Nucleus accumbens (tissue), 56 donors: Measurements from ENCODE around the gene AFTPH.

Source experiments
- DNase-seq, 56 donors: peaks; one replicate each; lab custom pipeline; 2025; lab: John Stamatoyannopoulos, UW

AFTPH gene

GRCh38 chr2:64626963-64627760 is 103.0 kb downstream of the AFTPH start:
- peak in 48 of 56 donors; percentile 19 to 82 (median 56) for DNase-seq

DNA sequence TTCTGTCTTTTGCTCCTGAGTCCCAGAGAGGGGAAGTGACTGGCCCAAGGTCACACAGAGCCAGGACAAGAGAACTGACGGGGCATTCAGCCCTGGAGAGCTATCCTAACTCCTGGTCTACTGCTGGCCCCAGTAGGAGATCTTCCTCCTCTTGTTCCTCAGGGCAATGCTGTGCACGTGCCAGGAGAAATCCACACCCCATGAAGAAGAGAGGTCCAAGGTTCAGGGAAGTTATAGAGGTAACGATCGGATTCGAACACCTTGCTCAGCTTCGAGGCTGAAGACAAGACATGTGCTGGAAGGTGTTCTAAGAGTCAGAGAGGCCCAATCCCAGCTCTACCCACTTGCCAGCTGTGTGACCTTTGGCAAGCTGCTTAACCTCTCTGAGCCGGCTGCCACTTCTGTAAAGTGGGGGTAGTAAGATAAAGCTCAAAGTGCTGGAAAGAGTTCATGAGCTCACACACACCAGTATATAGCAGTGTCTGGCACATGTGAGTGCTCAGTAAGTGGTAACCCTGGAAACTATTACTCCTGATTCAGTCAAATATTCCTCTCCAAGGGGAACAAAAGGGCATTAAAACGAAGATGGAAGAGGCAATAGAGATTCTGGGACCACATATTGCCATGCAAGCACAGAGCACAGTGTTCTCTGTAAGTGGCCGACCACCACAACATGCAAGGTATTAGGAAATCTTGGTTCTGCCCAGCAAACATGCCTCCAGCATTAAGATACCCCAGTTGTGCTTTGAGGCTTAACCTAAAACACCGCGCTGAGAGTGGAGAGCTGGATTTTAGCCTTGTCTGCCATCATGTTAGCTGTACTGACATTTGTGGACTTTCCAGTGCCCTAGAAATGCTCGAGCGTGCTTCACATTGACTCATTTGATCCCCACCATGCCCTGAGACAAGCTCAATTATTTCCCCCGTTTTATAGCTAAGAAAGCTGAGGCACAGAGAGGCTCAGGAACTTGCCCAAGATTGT is 104.0 kb downstream of the AFTPH start:
- DNase-seq, result no peak

GRCh38 chr2:64629329-64629781 is 105.2 kb downstream of the AFTPH start:
- DNase-seq, result no peak

DNA sequence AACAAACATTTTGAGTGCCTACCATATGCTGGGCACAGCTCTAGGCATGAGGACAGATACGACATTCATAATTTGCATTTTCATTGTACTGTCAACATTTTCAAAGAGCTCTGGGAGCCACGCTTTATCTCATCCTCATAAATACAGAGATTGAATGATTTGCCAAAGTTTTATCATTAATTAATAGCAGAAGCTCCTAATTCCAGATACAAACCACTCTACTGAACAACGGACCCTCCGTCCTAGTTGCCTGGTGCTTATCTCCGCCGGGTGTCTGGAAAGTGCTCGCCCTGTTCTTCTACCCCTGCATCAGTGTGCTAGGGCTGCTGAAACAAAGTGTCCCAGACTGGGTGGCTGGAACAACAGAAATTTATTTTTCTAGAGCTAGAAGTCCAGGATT is 105.7 kb downstream of the AFTPH start:
- no peak for DNase-seq

GRCh38 chr2:64630752-64631151 is 106.6 kb downstream of the AFTPH start:
- no peak for DNase-seq

DNA sequence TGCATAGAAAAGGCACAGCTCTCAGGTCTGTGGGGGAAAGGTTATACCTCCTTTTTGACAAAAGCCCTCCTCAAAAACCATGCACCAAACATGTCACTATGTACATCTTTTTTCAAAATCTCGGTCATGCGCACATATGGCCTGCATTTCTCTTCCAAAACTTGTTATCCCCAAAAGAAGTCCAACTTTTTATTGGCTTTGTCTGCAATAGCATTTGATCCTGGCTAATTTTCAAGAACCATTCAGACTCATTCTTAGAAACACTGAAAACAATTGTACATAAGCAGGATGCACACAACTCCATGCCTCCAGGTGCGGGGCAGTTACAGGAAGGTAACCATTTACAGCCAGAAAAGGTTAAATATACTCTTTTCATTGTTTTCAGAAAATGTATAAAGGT is 107.6 kb downstream of the AFTPH start:
- DNase-seq, result no peak

DNA sequence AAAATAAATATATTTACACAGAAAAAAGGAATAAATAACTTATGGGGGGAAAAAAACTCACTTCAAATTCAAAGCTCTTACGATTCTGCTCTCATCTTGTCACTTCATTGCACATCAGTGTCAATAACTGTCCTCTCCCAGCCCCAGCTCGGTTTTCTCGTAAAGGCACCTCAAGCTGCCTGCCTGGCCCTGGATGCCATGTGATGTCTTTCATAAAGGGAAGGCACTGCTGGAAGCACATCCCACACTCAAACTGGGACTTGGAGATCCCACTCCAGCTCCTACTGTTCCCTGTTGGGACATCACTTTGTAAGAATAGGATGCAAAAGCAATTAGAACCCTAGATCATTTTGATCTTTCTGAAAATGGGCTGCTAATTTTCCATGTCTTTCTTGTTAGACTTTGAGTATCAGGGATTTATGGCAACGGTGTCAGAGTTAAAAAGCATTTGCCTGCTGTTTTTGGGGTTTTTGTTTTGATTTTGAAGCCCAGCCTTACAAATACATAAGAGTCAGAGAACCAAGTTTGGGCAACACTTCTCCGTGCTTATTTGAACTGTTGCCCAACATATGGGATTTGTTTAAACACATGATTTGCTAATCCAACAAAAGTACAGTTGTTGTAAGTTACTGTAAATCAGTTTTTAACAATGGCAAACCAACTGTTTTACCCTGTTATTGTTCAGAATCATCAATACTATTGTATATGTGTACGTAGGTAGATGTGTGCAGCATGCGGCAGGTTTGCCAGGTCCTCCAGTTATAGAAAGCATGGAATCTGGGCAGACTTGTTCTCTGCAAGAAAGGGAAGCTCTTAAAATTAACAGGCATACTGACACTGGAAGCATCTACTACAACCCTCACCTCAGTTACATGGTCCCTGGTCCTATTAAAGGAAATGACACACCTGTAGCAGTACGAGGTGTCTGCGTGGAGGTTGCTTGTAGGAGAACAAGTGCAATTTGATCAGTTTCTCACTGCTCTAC is 109.0 kb downstream of the AFTPH start:
- no peak for DNase-seq

- DNase-seq, result no peak
Observed at GRCh38 chr2:64634345-64635267, 110.5 kb downstream of the AFTPH start.

GRCh38 chr2:64635976-64636911 is 112.1 kb downstream of the AFTPH start:
- no peak for DNase-seq

DNA sequence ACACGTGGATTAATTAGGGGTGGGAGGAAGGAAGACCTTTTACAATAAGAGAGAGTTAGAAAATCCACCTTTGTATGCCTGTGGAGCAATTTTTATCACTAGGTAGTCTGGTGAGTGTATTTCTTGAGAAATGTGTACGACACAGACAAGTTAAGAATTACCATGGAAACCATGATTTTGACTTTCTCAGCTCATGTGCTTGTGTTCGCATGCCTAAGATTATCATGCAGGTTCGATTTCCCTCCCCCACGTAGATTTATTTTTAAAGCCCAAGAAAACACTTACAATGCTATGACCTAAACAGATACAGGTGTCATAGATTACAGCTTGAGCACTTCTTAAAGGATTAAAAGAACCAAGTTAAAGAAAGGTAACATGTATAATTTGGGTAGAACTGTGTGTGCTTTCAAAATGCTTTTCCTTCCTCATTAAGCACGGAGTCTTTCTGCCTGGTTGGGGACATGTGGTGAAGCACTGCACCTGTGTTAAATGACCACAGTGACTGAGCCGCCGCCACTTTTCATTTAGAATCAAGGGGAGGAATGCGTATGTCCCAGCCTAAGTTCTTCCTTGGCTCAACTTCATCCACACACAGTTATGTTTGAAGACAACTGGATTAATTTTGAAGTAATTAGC is 113.0 kb downstream of the AFTPH start:
- DNase-seq, result no peak

DNA sequence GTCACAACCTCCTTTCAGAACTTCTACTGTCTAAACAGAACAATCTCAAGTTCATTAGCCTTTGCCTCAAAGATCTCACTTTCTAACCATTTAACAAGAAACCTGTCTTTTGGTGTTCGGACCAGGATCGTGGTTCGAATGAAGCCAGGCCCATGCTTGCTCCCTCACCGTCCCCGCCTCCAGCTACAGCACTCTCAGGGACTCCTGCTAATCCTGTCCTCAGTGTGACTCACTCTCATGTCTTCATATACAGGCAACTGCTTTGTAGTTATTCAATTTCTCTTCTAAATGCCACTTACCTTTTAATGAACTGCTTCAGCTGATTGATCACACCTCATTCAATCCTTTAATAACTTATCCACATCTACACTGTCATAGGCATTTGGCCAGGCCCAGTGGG is 113.8 kb downstream of the AFTPH start:
- DNase-seq, result no peak

DNA sequence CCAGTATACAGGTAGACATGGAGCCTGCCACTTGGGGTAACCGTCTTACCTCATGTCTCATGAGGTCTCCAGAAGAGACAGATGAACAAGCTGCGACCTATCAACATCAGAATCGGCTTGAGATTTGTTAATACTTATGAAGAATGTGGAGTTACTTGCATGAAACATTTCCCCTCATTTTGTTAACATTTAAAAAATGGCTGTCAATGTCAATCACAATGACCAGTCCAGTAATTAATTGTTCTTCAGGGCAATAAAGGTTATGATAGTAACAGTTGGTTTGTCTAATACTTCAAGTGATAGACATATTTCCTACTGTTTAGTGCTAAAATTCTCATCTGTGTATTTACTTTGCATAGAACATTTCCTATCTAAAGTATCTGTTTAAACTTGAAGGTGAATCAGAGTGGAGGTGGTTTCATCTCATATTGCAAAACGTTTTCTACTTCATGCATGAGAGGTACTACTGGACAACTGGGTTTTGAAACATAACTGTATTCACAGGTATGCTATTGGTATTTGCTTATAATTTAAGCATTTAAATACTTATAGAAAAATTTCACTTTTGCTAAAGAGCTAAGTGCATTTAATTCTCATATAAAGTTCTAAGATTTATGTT is 114.5 kb downstream of the AFTPH start:
- DNase-seq, result no peak

DNA sequence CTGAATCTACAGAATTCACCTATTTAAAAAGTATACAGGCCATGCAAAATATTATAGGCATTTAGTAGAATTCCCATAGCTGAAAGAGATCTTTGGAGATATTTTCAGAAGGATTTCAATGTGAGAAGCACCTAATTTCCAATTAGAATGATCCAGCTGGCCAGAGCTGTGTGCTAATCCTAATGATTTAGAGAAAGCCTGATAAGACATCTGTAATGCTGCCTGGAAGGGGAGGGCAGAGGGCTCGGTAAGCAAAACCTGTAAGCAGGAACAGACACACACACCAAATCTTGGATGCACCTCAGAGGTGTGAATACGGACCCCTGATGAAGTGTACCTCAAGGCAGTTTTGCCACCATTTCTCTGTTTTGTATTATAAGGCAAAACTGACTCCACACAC is 115.6 kb downstream of the AFTPH start:
- no peak for DNase-seq

DNA sequence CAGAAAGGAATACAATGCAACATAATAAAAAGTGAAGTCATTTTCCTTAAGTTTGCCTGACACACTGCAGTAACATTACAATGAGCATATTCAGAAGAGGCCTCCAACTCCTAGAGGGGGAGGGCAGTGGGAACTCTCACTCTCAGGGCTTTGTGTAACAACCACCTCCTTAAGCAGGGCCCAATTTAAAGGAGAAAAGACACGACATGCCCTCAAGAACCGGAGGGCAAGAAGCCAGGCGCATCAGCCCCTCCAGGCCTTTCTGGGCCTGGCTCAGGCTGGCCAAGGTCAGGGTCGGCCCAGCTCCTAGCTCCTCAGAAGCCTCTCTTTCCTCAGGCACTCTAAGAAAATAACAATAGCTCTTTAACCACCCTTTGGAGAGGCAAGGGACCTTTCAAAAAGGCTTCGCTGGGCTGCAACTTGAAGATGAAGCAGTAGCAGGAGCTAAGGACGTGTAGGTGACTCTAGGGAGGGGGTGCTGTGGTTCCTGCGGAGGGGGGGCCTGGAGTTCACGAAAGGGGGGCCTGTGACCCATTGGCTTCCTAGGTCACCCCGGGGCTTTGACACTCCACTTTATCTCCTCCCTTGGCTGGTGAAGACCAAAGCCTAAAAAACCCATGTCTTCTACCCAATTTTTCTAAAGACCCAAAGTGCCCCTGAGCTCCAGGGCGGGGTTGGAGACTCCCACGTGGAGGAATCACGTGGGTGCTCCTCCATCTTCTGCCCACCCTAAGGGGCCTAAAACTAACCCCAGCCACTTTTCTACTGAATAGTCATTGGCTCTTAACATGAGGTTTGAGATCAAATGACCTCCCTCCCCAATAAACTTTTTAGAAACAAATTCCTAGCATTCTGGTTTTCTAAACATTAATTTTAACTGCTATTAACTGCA is 116.3 kb downstream of the AFTPH start:
- no peak for DNase-seq

GRCh38 chr2:64641599-64641998 is 117.5 kb downstream of the AFTPH start:
- DNase-seq, result no peak
